Testis (tissue), 3 donors: ENCODE results near the gene TRIO. TPM values are rescaled to one million over a fixed set of nuclear protein-coding genes. Genes with fewer than 3 reads are reported as not detected.
A peak's percentile ranks its signal among the peaks of the same experiment; 100 is the strongest.

Experiments used
- DNase-seq: peaks from one replicate; pipeline ENCODE4 v3.0.0-alpha.2; 2019
- H3K27ac ChIP-seq, 2 donors: fragments of 200-600 bp; sonication (generic); one replicate each; pipeline ENCODE4 v1.5.1; 2019
- H3K27me3 ChIP-seq: fragments of 200-600 bp; sonication (generic); one replicate; pipeline ENCODE4 v1.5.1; 2019
- H3K36me3 ChIP-seq: fragments of 200-600 bp; sonication (generic); one replicate; pipeline ENCODE4 v1.5.1; 2017; ENCODE audit warnings: low read depth; ENCODE audit errors: missing control alignments
- H3K4me1 ChIP-seq: fragments of 200-600 bp; sonication (generic); one replicate; pipeline ENCODE4 v1.5.1; 2019
- H3K4me3 ChIP-seq, 2 donors: fragments of 200-600 bp; sonication (generic); one replicate each; pipeline ENCODE4 v1.5.1; 2017 to 2019
- H3K9me3 ChIP-seq: fragments of 200-600 bp; sonication (generic); one replicate; pipeline ENCODE4 v1.5.1; 2017
- CTCF ChIP-seq, 3 experiments: fragments of 450-650 bp in 2 of 3; fragments of 200-600 bp in 1 of 3; sonication (generic) in 1 of 3; IDR thresholded peaks; one replicate each; pipeline ENCODE4 v1.5.1; 2016 to 2019; ENCODE audit warnings: antibody characterized with exemption in 3 of 3, mild to moderate bottlenecking in 2 of 3, moderate library complexity in 1 of 3
- POLR2A ChIP-seq: fragments of 450-650 bp; IDR thresholded peaks from one replicate; pipeline ENCODE4 v1.6.1; 2017; ENCODE audit warnings: antibody characterized with exemption, mild to moderate bottlenecking, moderate library complexity
- WGBS, 2 donors: methylation state at CpG; one replicate each; pipeline ENCODE4 v1.1.5; 2018; 5-methylcytosine and 5-hydroxymethylcytosine counted together
- intact Hi-C: fragments of 100-400 bp; cut with DNase I; formaldehyde crosslinking; loops from one replicate; pipeline ENCODE4 v1.15.1; 2023; ENCODE audit warnings: low total_unique reads
- polyA plus RNA-seq: library from polyadenylated mRNA; stranded (reverse); fragments of 350-450 nt; fragmentation: Illumina TruSeq; extraction: RNeasy Lipid Tissue Mini Kit (QIAGEN cat#74804); gene quantifications from one replicate; pipeline ENCODE4 v1.2.3, GENCODE V29; 2014; ENCODE audit warnings: low read depth, low replicate concordance; ENCODE audit not compliant: insufficient read depth
- total RNA-seq, 2 donors: library from RNA; depleted of rRNA; stranded (reverse); fragments of >200 nt; gene quantifications; one replicate each; pipeline ENCODE4 v1.2.3, GENCODE V29; 2016

Gene TRIO
- total and polyA plus RNA-seq, 3 donors from 2014 or later = 47.2 to 295 (median 249) TPM

GRCh38 chr5:14436801-14437542, 293.8 kb downstream of the TRIO start:
- Histone ChIP-seq H3K27ac (no peak overlapping the region), H3K27me3 (no peaks in the 10 kb centered on the region), H3K36me3 (no peaks in the 10 kb centered on the region), H3K4me1 (peaks cover 13% of the 10 kb centered on the region), H3K9me3 (no peaks in the 10 kb centered on the region), H3K4me3 (no peak overlapping the region)
- intact Hi-C loops = no loop called here
- no peak for DNase-seq
- TF ChIP-seq CTCF (IDR thresholded peaks at IDR 0.05) = no peak
- no peak for TF ChIP-seq POLR2A
- WGBS, 2 donors = 91 to 94% methylated on average over 5 of the region's 5 CpGs

GRCh38 chr5:14438195-14438606, 295.1 kb downstream of the TRIO start:
- no peaks in the 10 kb centered on the region for H3K36me3 ChIP-seq
- H3K27me3 ChIP-seq = no peaks in the 10 kb centered on the region
- no peak overlapping the region for H3K4me3 ChIP-seq
- 91% methylated on average over 6 of the region's 6 CpGs for WGBS, 2 donors
- H3K27ac ChIP-seq = no peak overlapping the region
- intact Hi-C loops = no loop called here
- TF ChIP-seq POLR2A (no peak), CTCF (IDR thresholded peaks at IDR 0.05) (no peak)
- no peak for DNase-seq
- no peaks in the 10 kb centered on the region for H3K9me3 ChIP-seq
- H3K4me1 ChIP-seq = peaks cover 6% of the 10 kb centered on the region

GRCh38 chr5:14439087-14439871, 296.1 kb downstream of the TRIO start:
- peak overlapping the region; percentile 65 to 87 for H3K27ac ChIP-seq
- TF ChIP-seq POLR2A (no peak), CTCF (IDR thresholded peaks at IDR 0.05) (no peak)

GRCh38 chr5:14440223-14440581, 297.1 kb downstream of the TRIO start:
- Histone ChIP-seq H3K27ac (peak overlapping the region; percentile 65 to 87), H3K4me3 (peak overlapping the region; percentile 56 to 60), H3K9me3 (no peaks in the 10 kb centered on the region), H3K27me3 (no peaks in the 10 kb centered on the region), H3K4me1 (peaks cover 6% of the 10 kb centered on the region), H3K36me3 (no peaks in the 10 kb centered on the region)
- intact Hi-C loops = no loop called here
- 51 to 57% methylated on average over 10 of the region's 10 CpGs for WGBS, 2 donors
- peak; percentile 17 for DNase-seq
- TF ChIP-seq POLR2A (no peak), CTCF (IDR thresholded peaks at IDR 0.05) (no peak)

More at GRCh38 chr5:14439087-14439871, 296.1 kb downstream of the TRIO start:
- peaks cover 6% of the 10 kb centered on the region for H3K4me1 ChIP-seq
- H3K27me3 ChIP-seq = no peaks in the 10 kb centered on the region
- no peak overlapping the region for H3K4me3 ChIP-seq
- no peaks in the 10 kb centered on the region for H3K9me3 ChIP-seq
- intact Hi-C loops = no loop called here
- H3K36me3 ChIP-seq = no peaks in the 10 kb centered on the region
- DNase-seq = no peak
- 68% methylated on average over 14 of the region's 14 CpGs for WGBS, 2 donors
